COR-L47 (cell line): ENCODE data around the gene PJVK.
"Not testable (repeated sequence)": the region's sequence is repeated elsewhere in the genome, so short reads cannot be mapped to it uniquely, and the experiment has no call there.

ENCODE experiments used
- DNase-seq: peaks from one replicate; lab custom pipeline; 2025; lab: John Stamatoyannopoulos, UW

The PJVK gene

DNA sequence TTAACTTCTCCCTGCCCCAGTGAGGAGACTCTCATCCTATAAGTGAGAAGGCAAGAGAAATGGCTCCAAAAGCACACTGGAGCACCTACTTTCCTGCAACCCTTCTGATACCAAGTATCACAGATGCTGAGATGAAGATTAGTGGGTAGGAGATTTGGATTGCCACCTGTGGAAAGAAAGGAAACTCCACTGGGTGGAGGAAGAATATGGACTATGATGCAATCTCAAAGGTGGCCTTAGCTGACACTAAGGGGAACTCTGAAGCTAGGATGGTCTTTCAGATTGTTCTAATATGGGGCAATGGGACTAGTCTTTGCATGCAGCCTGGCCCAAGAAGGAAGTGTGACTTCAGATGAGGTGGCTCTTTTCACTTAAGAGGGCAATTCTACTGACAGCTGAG, 21.8 kb upstream of the PJVK start:
- no peak for DNase-seq

DNA sequence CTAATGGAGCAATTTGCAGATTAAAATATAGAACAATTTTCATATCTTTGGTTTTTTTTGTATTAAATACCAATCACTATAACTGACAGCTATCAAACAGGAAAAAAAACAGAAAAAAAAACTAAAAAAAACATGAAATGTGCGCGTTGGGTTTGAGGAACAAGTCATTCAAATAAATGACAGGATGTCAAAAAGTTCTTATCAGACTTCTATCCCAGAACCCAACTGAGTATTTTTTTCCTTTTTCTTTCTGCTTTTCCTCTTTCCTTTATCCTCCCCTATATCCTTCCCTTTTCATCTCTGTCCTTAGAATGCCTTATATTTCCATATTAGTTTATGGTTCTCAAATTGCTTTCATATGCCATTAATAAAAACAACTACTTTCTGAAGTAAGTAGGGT, 14.5 kb upstream of the PJVK start:
- DNase-seq = no peak

GRCh38 chr2:178441426-178441825, 9.8 kb upstream of the PJVK start:
- no peak for DNase-seq

GRCh38 chr2:178448968-178449661, 2.1 kb upstream of the PJVK start:
- DNase-seq = no peak

GRCh38 chr2:178449700-178450523, 1.3 kb upstream of the PJVK start:
- DNase-seq = no peak

GRCh38 chr2:178450524-178450773, 729 bp upstream of the PJVK start:
- DNase-seq = peak; percentile 82

- DNase-seq = no peak
Measured at GRCh38 chr2:178452334-178452733, 1.2 kb downstream of the PJVK start.

GRCh38 chr2:178452870-178453269, 1.7 kb downstream of the PJVK start:
- DNase-seq = no peak

DNA sequence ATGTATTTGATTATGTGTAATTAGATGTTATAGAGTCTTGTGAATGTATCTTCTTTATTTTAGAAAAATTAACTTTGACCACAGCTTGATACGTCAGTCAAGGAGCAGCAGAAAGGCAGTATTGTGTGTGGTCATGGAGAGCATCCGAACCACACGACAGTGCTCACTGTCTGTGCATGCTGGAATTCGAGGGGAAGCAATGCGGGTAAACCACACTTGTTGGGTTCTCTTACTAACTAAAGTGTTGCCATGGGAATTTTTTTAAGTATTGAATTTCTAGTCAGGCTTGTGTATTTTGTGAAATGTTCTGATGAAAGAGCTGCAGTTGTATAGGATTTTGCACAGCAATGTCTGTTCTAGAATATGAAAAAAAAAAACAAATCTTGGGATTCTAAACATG, 4.8 kb downstream of the PJVK start:
- no peak for DNase-seq

- DNase-seq = no peak
Measured at GRCh38 chr2:178457390-178457886, 6.3 kb downstream of the PJVK start.

DNA sequence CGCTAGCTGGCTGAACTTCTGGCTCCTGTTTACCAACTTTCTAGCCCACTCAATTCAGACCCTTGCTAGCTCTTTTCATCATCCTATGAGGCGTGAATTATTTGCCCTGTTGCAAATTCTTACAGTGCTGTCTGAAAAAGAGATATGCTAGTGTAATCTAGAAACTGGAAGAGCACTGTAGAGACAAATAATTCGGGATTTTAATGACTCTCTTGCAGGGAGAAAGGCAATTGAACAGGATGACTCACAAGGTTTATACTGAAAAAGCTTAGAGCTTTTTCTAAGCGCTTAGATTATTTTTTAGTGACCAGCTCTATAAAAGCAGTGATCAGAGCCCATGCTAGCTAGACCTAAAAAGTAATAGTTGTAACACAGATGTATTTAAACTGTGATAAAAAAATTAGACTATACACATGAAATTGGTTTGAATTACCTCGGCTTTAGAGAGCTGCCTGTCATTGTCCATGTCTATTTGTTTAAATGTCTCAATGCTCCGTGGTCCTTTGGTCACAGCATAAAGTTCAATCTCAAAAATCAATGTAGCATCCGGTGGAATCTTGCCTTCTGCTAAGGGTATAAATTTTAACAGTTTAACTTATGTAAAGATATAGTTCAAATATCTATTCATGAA, 18.2 kb downstream of the PJVK start:
- no peak for DNase-seq

DNA sequence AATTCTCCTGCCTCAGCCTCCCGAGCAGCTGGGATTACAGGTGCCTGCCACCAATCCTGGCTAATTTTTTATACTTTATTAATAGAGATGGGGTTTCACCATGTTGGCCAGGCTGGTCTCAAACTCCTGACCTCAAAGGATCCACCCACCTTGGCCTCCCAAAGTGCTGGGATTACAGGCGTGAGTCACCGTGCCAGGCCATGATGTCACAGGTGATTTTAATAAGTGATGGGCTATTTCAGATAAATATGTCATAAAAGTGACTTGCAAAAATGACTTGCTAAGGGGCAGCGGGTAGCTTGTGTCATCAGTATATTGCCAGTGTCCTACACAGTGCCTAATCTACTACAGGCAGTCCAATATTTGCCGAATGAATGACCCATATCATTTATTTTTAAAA, 20.1 kb downstream of the PJVK start:
- not testable (repeated sequence) for DNase-seq

- no peak for DNase-seq
Measured at GRCh38 chr2:178473373-178473772, 22.2 kb downstream of the PJVK start.

- no peak for DNase-seq
Measured at GRCh38 chr2:178473931-178474330, 22.8 kb downstream of the PJVK start.

- no peak for DNase-seq
Measured at GRCh38 chr2:178474560-178474959, 23.4 kb downstream of the PJVK start.

DNA sequence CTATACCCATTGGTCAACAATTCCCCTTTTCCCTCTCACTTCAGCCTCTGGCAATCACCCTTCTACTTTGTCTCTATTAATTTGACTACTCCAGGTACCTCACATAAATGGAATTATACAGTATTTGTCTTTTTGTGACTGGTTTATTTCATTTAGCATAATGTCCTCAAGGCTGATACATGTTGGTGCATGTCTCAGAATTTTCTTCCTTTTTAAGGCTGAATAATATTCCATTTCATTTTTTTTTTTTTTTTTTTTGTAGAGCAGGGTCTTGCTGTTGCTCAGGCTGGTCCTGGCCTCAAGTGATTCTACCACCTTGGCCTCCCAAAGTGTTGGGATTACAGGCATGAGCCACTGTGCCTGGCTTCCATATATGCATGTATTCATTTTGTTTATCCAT, 25.3 kb downstream of the PJVK start:
- DNase-seq = no peak

DNA sequence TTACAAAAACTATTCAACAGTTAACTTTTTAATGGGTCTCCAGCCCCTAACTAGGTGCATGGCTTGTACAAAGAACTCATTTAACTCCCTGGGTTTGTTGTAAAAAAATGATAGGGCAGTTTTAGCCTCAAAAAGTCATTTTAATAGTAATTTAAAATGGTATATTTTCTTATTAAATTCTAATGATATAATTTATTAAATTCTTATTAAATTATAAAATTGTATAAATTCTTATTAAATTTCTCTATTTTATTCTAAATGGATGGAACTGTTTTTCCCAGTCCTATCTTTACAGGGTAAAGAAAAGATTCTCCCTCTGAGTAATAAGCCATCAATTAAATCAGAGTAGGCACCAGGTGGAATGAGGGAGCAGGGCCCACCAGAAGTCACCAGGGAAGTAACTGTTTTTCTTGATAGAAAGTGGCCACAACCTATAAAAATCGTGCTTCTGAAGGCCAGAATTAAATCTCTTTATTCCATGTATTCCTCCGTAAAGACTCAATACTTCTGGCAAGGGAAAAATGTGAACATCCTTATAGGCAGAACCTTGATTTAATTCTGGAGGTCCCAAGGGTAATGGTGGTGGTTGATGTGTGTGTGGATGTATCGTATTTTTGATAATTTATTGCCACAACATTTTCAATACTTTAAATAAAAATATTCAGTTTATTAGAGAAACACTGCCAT, 26.4 kb downstream of the PJVK start:
- DNase-seq = no peak

GRCh38 chr2:178478130-178478438, 26.9 kb downstream of the PJVK start:
- DNase-seq = peak; percentile 6

- DNase-seq = peak; percentile 87
Measured at GRCh38 chr2:178478439-178479274, 27.5 kb downstream of the PJVK start, which contains the start of gene FKBP7. TSS of gene FKBP7 (minus strand) at chr2:178478600. CDS start at chr2:178478499, 101 bp downstream.

GRCh38 chr2:178479275-178479616, 28.1 kb downstream of the PJVK start:
- no peak for DNase-seq

- no peak for DNase-seq
Measured at GRCh38 chr2:178479758-178480226, 28.6 kb downstream of the PJVK start.
